Fibroblast of mammary gland (primary cell): ENCODE measurements around the gene CCDC141.

Experiments used
- DNase-seq: peaks from one replicate; pipeline ENCODE4 v3.0.0-alpha.2; 2010; ENCODE audit warnings: low read depth
- H3K4me3 ChIP-seq: 2 replicates; pipeline ENCODE4 v1.5.1; 2011; ENCODE audit warnings: low read depth, mild to moderate bottlenecking, low read length, moderate library complexity; ENCODE audit not compliant: control insufficient read depth
- CTCF ChIP-seq: conservative IDR thresholded peaks from 2 replicates; pipeline ENCODE4 v1.5.1; 2011; ENCODE audit warnings: low read depth, low read length, inconsistent platforms; ENCODE audit not compliant: control insufficient read depth, insufficient read depth

The CCDC141 gene

GRCh38 chr2:178858896-178859625 is 190.9 kb downstream of the CCDC141 start:
- TF ChIP-seq CTCF: no peak
- H3K4me3 ChIP-seq: no peak overlapping the region
- DNase-seq: no peak

GRCh38 chr2:178855151-178855550 is 194.8 kb downstream of the CCDC141 start:
- H3K4me3 ChIP-seq: no peak overlapping the region
- no peak for DNase-seq
- TF ChIP-seq CTCF: no peak

GRCh38 chr2:178848335-178848734 is 201.6 kb downstream of the CCDC141 start:
- DNase-seq: no peak
- no peak overlapping the region for H3K4me3 ChIP-seq
- no peak for TF ChIP-seq CTCF

- no peak overlapping the region for H3K4me3 ChIP-seq
- no peak for TF ChIP-seq CTCF
- DNase-seq: no peak
Measured at GRCh38 chr2:178846458-178846802, 203.5 kb downstream of the CCDC141 start.

- TF ChIP-seq CTCF: no peak
- H3K4me3 ChIP-seq: no peak overlapping the region
- peak; percentile 81 for DNase-seq
Measured at GRCh38 chr2:178845566-178846457, 204.1 kb downstream of the CCDC141 start.

- no peak overlapping the region for H3K4me3 ChIP-seq
- no peak for TF ChIP-seq CTCF
- DNase-seq: no peak
Measured at GRCh38 chr2:178844701-178845100, 205.2 kb downstream of the CCDC141 start.
